Mucosa of rectum (tissue), 2 donors: ENCODE results near the gene CASTOR1.

Experiments
- H3K27ac ChIP-seq, 2 donors: one replicate each; pipeline ENCODE4 v1.7.0; 2013; ENCODE audit warnings: inconsistent platforms in 2 of 2, low read depth in 2 of 2, low read length in 2 of 2
- H3K27me3 ChIP-seq, 2 donors: one replicate each; pipeline ENCODE4 v1.7.0; 2013; ENCODE audit warnings: low read length in 2 of 2; ENCODE audit not compliant: control insufficient read depth in 2 of 2, insufficient read depth in 2 of 2
- H3K36me3 ChIP-seq, 2 donors: one replicate each; pipeline ENCODE4 v1.7.0; 2013; ENCODE audit warnings: low read length in 2 of 2; ENCODE audit not compliant: control insufficient read depth in 2 of 2, insufficient read depth in 2 of 2
- H3K4me1 ChIP-seq, 2 donors: one replicate each; pipeline ENCODE4 v1.7.0; 2013; ENCODE audit warnings: low read length in 2 of 2, mild to moderate bottlenecking in 1 of 2; ENCODE audit not compliant: control insufficient read depth in 2 of 2, insufficient read depth in 2 of 2
- H3K4me3 ChIP-seq, 2 donors: one replicate each; pipeline ENCODE4 v1.7.0; 2013; ENCODE audit warnings: low read length in 2 of 2
- H3K9ac ChIP-seq, 2 donors: one replicate each; pipeline ENCODE4 v1.7.0; 2013; ENCODE audit warnings: low read length in 2 of 2, low read depth in 1 of 2, mild to moderate bottlenecking in 1 of 2
- H3K9me3 ChIP-seq, 2 donors: one replicate each; pipeline ENCODE4 v1.7.0; 2013; ENCODE audit warnings: low read length in 2 of 2; ENCODE audit not compliant: control insufficient read depth in 2 of 2
- donor health status: healthy.
- donor health status: Normal muscosa, but diverticular disease.

CASTOR1 gene

DNA sequence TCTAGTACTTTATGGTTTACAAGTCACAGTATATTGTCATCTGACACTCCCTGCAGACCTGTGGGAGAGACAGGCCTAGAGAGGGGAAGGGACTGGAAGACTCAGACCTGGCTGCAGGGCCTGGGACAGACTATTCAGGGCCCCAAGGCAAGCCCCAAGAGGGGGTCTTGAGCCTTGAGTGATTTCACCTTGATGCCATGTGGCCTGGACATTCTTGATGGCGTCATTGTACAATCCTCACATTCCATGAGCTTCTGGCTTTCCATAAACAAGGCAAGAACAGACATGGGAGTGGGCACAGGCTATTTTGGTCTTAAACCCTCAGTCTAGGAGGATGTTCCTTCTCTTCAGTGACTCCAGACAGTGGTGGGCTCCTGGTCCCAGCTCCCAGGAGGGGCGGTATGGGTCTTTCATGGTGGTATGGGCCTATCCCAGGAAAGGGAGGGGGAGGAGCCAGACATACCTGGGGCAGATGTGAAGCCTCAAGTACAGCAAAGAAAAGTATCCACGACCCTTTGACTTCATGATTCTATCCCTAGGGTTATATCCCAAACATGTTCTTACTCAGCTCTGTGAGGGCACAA is 39.3 kb upstream of the CASTOR1 start:
- peak overlapping the region; percentile 90 to 92 for H3K27ac ChIP-seq
- peaks cover 9 to 22% of the 10 kb centered on the region in 2 donors for H3K36me3 ChIP-seq
- H3K4me1 ChIP-seq = peaks cover 38 to 56% of the 10 kb centered on the region in 2 donors
- H3K9me3 ChIP-seq = no peaks in the 10 kb centered on the region
- H3K27me3 ChIP-seq = no peaks in the 10 kb centered on the region
- H3K9ac ChIP-seq = no peak overlapping the region
- H3K4me3 ChIP-seq = no peak overlapping the region

DNA sequence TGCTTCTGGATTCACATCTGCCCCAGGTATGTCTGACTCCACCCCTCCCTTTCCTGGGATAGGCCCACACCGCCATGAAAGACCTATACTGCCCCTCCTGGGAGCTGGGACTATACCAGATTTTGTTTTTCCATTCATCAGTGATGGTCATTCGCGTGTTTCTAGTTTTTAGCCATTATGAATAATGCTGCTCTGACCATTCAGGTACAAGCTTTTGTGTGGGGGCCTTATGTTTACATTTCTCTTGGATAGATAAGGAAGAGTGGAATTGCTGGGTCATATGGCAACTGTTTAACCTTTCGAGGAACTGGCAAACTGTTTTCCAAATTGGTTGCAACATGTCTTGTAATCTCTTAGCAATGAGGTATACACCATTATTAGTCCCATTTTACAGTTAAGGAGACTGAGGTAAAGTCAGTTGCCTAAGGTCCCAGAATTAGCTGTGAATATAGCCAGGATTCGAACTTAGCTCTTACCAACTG is 38.6 kb upstream of the CASTOR1 start:
- H3K9ac ChIP-seq = peak overlapping the region; percentile 18 to 85
- peak overlapping the region in 1 of 2 donors; percentile 84 for H3K4me3 ChIP-seq
- H3K27ac ChIP-seq = peak overlapping the region; percentile 90 to 92
- no peaks in the 10 kb centered on the region for H3K9me3 ChIP-seq
- H3K27me3 ChIP-seq = no peaks in the 10 kb centered on the region
- peaks cover 4 to 19% of the 10 kb centered on the region in 2 donors for H3K36me3 ChIP-seq
- peaks cover 33 to 50% of the 10 kb centered on the region in 2 donors for H3K4me1 ChIP-seq

DNA sequence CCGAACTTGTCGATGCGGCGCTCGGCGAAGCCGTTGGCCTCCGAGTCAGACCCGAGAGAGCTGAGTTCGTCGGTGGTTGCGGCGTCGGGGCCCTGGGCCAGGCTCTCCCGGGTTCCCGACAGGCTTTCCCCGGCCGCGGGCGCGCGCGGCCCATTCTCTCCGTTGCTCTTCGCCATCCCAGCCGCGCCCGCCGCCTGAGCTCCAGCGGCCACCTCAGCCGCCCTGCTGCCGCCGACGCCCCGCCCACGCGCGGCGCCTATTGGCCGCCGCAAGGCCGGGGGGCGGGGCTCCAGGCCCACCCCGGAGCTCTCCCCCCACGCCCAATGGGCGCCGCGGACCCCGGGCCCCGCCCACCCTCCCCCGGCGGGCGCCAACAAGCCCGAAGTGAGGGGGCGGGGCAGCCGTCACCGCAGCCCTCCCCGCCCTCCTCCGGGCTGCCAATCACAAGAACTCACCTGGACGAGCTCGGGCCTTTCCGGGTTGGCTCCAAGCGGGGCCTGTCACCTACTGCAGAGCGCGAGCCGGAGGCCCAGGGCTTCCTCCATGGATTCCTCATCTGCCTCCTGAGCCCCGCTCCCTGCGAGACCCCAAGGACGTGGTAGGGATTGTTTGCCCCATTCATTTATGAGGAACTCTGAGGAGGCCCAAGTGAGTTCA is 37.5 kb upstream of the CASTOR1 start, which contains the start of gene TBC1D10A:
TBC1D10A (minus strand) TSS at position 236 of the 657 bp plus-strand sequence; CDS start at position 176, 60 bp downstream.
- H3K4me1 ChIP-seq = peaks cover 27 to 43% of the 10 kb centered on the region in 2 donors

DNA sequence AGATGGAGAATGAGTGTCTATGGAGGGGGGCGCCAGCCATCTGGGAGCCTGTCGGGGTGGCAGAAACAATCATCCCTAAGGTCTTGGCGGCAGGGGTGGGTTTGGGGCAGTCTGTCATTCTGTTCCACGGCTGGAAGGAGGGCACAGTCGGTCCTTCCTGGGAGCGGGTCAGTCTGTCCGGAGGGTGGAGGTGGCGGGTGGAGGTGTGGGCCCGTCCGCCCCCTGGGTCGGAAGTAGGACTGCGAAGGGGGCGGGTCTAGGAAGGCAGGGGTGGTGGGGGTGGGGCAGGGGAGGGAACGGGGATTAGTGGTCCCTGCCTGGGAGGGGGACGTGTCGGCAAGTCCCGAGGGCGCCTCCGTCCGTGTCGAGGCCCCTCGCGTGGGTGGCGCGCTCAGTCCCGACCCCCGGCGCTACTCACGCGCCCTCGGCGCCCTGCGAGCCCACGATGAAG is 37.0 kb upstream of the CASTOR1 start:
- Histone ChIP-seq H3K36me3 (peaks cover 4 to 13% of the 10 kb centered on the region in 2 donors), H3K27ac (peak overlapping the region; percentile 85 to 87), H3K4me1 (peaks cover 27 to 43% of the 10 kb centered on the region in 2 donors), H3K9me3 (no peaks in the 10 kb centered on the region), H3K4me3 (peak overlapping the region; percentile 83 to 91), H3K9ac (peak overlapping the region; percentile 74 to 93), H3K27me3 (no peaks in the 10 kb centered on the region)

More for the DNA sequence above, 37.5 kb upstream of the CASTOR1 start, which contains the start of gene TBC1D10A:
- Histone ChIP-seq H3K36me3 (peaks cover 4 to 11% of the 10 kb centered on the region in 2 donors), H3K4me3 (peak within 1 kb of the TSS; percentile 84 to 91), H3K9me3 (no peaks in the 10 kb centered on the region), H3K27me3 (no peaks in the 10 kb centered on the region), H3K27ac (peak within 1 kb of the TSS; percentile 90 to 92), H3K9ac (peak within 1 kb of the TSS; percentile 84 to 93)

DNA sequence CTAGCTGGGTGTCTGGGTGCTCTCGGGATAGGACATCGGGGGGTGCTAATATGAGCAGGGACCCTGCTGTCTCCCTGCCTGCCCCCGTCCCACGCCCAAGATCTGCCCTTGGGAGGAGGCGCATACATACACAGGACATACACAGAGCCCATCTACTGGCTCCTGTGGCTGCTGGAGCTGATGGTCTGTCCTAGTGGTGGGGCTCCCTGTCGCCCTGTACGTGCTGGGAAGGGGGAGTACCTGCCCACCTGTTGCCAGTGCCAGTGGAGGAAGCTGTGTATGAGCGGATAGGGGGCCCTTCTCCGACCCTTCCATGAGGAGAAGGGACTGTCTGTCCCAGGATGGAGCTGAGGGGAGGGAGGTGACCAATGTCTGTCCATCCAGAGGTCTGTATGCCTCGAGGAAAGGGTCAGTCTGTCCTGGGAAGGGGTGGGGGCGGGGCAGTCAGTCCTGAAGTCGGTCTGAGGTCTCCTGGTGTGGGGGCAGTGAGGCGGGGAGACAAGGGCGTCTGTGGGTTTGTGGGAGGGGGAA is 36.5 kb upstream of the CASTOR1 start:
- Histone ChIP-seq H3K4me3 (peak overlapping the region; percentile 83 to 91), H3K9ac (peak overlapping the region; percentile 74 to 93), H3K27ac (peak overlapping the region; percentile 85 to 87), H3K9me3 (no peaks in the 10 kb centered on the region), H3K36me3 (peaks cover 4 to 14% of the 10 kb centered on the region in 2 donors), H3K27me3 (no peaks in the 10 kb centered on the region), H3K4me1 (peaks cover 27 to 43% of the 10 kb centered on the region in 2 donors)

DNA sequence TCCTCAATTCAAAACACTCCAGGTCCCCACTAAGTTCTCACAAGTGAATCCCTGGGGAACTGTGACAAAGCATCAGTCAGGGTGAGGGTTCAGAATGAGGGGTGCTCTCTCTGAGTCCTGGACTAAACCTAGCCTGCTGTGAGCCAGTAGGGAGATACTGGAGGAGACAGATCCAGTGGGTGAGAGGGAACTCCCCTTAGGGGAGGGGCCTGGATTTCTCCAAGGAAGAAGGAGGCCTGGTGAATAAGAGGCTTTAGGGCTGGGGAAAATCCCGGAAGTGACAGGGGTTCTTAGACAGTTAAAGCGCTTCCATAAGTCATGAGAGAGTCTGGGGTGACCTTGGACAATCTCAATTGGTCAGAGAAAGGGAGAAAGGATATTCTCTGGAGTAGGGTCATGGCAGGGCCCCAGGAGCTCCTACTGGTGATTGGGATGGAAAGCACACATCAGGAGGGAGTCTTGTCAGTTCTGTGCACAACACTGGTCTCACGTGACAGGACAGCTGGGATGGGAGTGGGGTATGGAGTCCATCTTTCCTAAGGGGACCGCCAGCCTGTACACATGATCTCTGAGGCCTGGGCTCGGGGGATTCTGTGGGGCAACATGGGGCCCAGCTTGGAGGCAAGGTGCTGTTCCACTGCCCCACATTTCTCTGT is 35.9 kb upstream of the CASTOR1 start:
- H3K27me3 ChIP-seq = no peaks in the 10 kb centered on the region
- H3K4me3 ChIP-seq = peak overlapping the region; percentile 83 to 91
- H3K36me3 ChIP-seq = peaks cover 6 to 15% of the 10 kb centered on the region in 2 donors
- H3K9ac ChIP-seq = peak overlapping the region; percentile 74 to 93
- no peaks in the 10 kb centered on the region for H3K9me3 ChIP-seq
- peak overlapping the region; percentile 85 to 87 for H3K27ac ChIP-seq
- H3K4me1 ChIP-seq = peaks cover 27 to 43% of the 10 kb centered on the region in 2 donors

DNA sequence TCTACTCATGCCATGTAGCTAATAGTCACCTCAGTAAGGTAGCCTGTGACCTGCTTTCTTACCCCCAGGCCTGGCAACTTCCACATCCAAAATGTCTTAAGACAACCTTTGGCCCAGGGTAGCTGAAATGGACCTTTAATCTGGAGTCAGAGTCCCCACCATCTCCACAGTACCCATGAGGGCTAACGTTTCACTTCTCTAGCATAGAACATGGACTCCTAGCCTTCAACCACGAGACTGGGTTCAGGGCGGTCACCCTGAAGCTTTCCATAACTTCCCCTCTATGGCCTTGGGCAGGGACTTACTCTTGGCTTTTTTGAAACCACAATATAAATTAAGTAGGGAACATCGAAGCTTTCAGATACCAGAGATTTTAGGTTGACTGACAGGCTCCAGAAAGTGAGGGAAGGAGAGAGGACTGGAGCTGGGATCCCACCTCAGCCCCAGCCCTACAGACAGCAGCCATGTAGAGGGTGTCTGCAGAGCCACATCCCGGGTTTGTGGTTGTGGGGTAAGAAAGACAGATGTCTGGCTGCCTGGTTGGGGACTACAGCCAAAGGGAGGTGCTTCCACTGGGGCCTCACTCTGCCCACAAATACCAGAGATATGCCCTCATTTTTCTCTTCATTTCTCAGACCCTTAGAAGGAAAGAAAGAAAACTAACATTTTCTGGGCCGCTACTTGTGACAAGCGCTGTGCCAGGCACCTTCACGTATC is 34.9 kb upstream of the CASTOR1 start:
- peak overlapping the region in 1 of 2 donors; percentile 93 for H3K9ac ChIP-seq

DNA sequence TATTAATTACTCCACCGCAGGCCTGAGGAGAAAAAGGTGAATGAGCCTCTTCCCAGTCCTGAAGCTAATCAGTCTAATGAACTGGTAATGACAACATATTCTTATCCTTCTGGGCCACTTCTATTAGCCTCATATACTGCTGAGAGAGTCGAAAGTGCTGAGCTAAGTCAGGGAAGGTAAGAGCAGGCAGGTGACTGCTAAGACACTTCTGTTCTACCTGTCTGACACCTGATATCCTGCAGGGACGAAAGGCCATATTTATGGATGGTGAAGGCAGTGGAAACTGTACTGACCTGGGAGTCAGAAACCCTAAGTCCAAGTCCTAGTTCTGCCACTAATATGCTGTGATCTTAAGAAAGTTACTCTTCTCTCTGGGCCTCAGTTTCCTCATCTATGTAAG is 33.9 kb upstream of the CASTOR1 start:
- Histone ChIP-seq H3K36me3 (peaks cover 6 to 25% of the 10 kb centered on the region in 2 donors), H3K27ac (no peak overlapping the region), H3K9me3 (no peaks in the 10 kb centered on the region), H3K4me3 (no peak overlapping the region), H3K27me3 (no peaks in the 10 kb centered on the region), H3K4me1 (peaks cover 36 to 39% of the 10 kb centered on the region in 2 donors), H3K9ac (no peak overlapping the region)

More for the DNA sequence above, 34.9 kb upstream of the CASTOR1 start:
- H3K27me3 ChIP-seq = no peaks in the 10 kb centered on the region
- peaks cover 30 to 43% of the 10 kb centered on the region in 2 donors for H3K4me1 ChIP-seq
- H3K27ac ChIP-seq = peak overlapping the region; percentile 85 to 87
- H3K36me3 ChIP-seq = peaks cover 6 to 23% of the 10 kb centered on the region in 2 donors
- no peaks in the 10 kb centered on the region for H3K9me3 ChIP-seq
- H3K4me3 ChIP-seq = peak overlapping the region; percentile 83 to 91

DNA sequence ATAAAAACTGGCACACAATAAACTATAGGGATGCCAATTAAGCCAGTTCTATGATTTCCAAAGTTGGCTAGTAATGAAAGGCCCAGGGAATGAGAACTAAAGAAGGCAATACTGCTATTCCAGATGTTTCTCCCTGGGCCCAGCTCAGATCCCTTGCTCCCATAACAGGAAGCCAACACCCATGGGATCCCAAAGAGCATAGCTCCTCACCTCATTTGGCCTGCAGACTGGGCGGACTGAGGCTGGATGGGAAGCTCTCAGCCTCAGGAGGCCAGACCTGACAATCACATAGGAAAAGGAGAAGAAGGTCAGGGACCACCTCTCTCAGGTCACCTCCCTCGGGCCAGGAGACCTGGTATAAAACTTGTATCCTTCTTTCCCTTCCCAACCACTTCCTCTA is 32.2 kb upstream of the CASTOR1 start:
- Histone ChIP-seq H3K9me3 (no peaks in the 10 kb centered on the region), H3K27me3 (no peaks in the 10 kb centered on the region), H3K27ac (no peak overlapping the region), H3K4me1 (peaks cover 26 to 29% of the 10 kb centered on the region in 2 donors), H3K4me3 (no peak overlapping the region), H3K9ac (no peak overlapping the region), H3K36me3 (peaks cover 6 to 25% of the 10 kb centered on the region in 2 donors)
